GM18868 (cell line): ENCODE measurements around the gene ABHD16A.

ENCODE experiments used
- ATAC-seq: cut with Tn5 transposase; IDR thresholded peaks from one replicate; pipeline ENCODE4 v1.9.1; 2021; ENCODE audit warnings: mild to moderate bottlenecking, moderate library complexity; ENCODE audit not compliant: unreplicated experiment

The ABHD16A gene

GRCh38 chr6:31690231-31691077 is 12.7 kb downstream of the ABHD16A start:
- ATAC-seq, result no peak

GRCh38 chr6:31689249-31690110 is 13.6 kb downstream of the ABHD16A start:
- ATAC-seq, result no peak

- no peak for ATAC-seq
Measured at GRCh38 chr6:31687860-31688693, 15.0 kb downstream of the ABHD16A start.

GRCh38 chr6:31687321-31687720 is 15.8 kb downstream of the ABHD16A start:
- ATAC-seq, result no peak

- ATAC-seq, result no peak
Measured at GRCh38 chr6:31686483-31686882, 16.6 kb downstream of the ABHD16A start.

GRCh38 chr6:31683591-31683990 is 19.5 kb downstream of the ABHD16A start:
- ATAC-seq, result no peak

- no peak for ATAC-seq
Measured at GRCh38 chr6:31681135-31681671, 21.9 kb downstream of the ABHD16A start.

GRCh38 chr6:31680226-31681134 is 22.6 kb downstream of the ABHD16A start, which contains the start of gene LY6G5C:
TSS of gene LY6G5C (minus strand) at chr6:31681067. CDS start at chr6:31680373, 694 bp downstream.
- no peak for ATAC-seq

GRCh38 chr6:31677955-31678354 is 25.2 kb downstream of the ABHD16A start:
- ATAC-seq, result no peak

GRCh38 chr6:31676904-31677303 is 26.2 kb downstream of the ABHD16A start:
- ATAC-seq, result no peak

GRCh38 chr6:31676322-31676903 is 26.7 kb downstream of the ABHD16A start:
- ATAC-seq, result no peak

GRCh38 chr6:31669676-31670075 is 33.4 kb downstream of the ABHD16A start, which contains the start of gene LY6G5B:
TSS of gene LY6G5B (plus strand) at chr6:31669976. CDS start at chr6:31670951, 975 bp downstream.
- ATAC-seq, result no peak

- ATAC-seq, result no peak
Measured at GRCh38 chr6:31666337-31666965, 36.7 kb downstream of the ABHD16A start.

- ATAC-seq, result peak; percentile 74
Measured at GRCh38 chr6:31665501-31666336, 37.4 kb downstream of the ABHD16A start, which contains the start of gene CSNK2B. TSS of gene CSNK2B (plus strand) at chr6:31666080. CDS start at chr6:31666832, 752 bp downstream.

GRCh38 chr6:31664790-31665500 is 38.2 kb downstream of the ABHD16A start, which contains the start of gene GPANK1:
TSS of gene GPANK1 (minus strand) at chr6:31664997. CDS start at chr6:31664478, 519 bp downstream.
- ATAC-seq, result peak; percentile 31

- no peak for ATAC-seq
Measured at GRCh38 chr6:31663961-31664789, 38.9 kb downstream of the ABHD16A start.
